Type B pancreatic cell (in vitro differentiated cells): ENCODE measurements around the gene MLF2. TPM values are rescaled to one million over a fixed set of nuclear protein-coding genes. Genes with fewer than 3 reads are reported as not detected.

Experiments used
- DNase-seq: peaks from one replicate; pipeline ENCODE4 v3.0.0; 2021; ENCODE audit warnings: mixed read lengths; ENCODE audit not compliant: unreplicated experiment; ENCODE audit errors: extremely low spot score
- H3K27ac Mint-ChIP-seq: 2 replicates; pipeline ENCODE4 v1.8.0; 2021; ENCODE audit warnings: mild to moderate bottlenecking, mixed read lengths
- H3K27me3 Mint-ChIP-seq: 2 replicates; pipeline ENCODE4 v1.8.0; 2021; ENCODE audit warnings: mixed read lengths
- H3K36me3 Mint-ChIP-seq: 2 replicates; pipeline ENCODE4 v1.8.0; 2021; ENCODE audit warnings: mixed read lengths
- H3K4me1 Mint-ChIP-seq: one replicate; pipeline ENCODE4 v1.8.0; 2021; ENCODE audit warnings: mixed read lengths; ENCODE audit not compliant: unreplicated experiment
- H3K4me3 Mint-ChIP-seq: 2 replicates; pipeline ENCODE4 v1.8.0; 2021; ENCODE audit warnings: mild to moderate bottlenecking, mixed read lengths
- H3K9me3 Mint-ChIP-seq: 2 replicates; pipeline ENCODE4 v1.8.0; 2021; ENCODE audit warnings: mixed read lengths
- CTCF ChIP-seq: fragments of 200-600 bp; sonication (generic); conservative IDR thresholded peaks from 2 replicates; pipeline ENCODE4 v1.5.0; 2021; ENCODE audit warnings: antibody characterized with exemption, mild to moderate bottlenecking
- total RNA-seq: library from RNA; stranded (reverse); gene quantifications from 2 replicates; pipeline ENCODE4 v1.2.1, GENCODE V29; 2021; ENCODE audit warnings: low replicate concordance

MLF2 gene
- total RNA-seq, 1 donor from 2014 or later, result 187 TPM

- Mint-ChIP-seq H3K4me1 (peaks cover 29% of the 10 kb centered on the region), H3K4me3 (peak overlapping the region; percentile 38), H3K27ac (peak overlapping the region; percentile 30)
These were observed 18.8 kb upstream of the MLF2 start for GRCh38 chr12:6771509-6772330.

GRCh38 chr12:6771091-6771495 lies 18.2 kb upstream of the MLF2 start:
- no peak for DNase-seq
- H3K27me3 Mint-ChIP-seq, result peaks cover 53% of the 10 kb centered on the region
- peak overlapping the region; percentile 51 for H3K27ac Mint-ChIP-seq
- H3K4me1 Mint-ChIP-seq, result peaks cover 29% of the 10 kb centered on the region
- peaks cover 21% of the 10 kb centered on the region for H3K36me3 Mint-ChIP-seq
- no peak for TF ChIP-seq CTCF
- no peaks in the 10 kb centered on the region for H3K9me3 Mint-ChIP-seq
- peak overlapping the region; percentile 40 for H3K4me3 Mint-ChIP-seq

More at GRCh38 chr12:6771509-6772330, 18.8 kb upstream of the MLF2 start:
- TF ChIP-seq CTCF, result no peak
- H3K36me3 Mint-ChIP-seq, result peaks cover 23% of the 10 kb centered on the region
- no peak for DNase-seq
- H3K9me3 Mint-ChIP-seq, result no peaks in the 10 kb centered on the region
- H3K27me3 Mint-ChIP-seq, result peaks cover 59% of the 10 kb centered on the region

DNA sequence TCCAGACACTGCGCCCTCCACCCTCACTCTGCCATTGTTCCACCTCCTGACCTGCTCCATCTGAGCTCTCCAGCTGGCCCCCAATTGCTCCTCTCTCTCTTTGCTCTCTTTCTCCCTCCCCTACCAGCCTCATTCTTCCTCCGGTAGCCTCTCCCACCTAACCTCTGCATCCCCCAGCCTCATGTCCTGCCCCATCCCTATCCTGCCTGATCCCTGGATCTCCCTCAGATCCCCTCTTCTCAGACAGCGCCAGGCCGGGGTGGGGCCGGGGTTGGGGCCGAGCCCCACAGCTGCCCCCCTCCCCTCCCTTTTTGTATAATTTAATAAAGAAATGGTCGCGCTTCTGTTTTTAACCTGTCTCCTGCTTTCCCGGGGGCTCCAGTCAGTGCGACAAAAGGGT lies 17.7 kb upstream of the MLF2 start:
- H3K27ac Mint-ChIP-seq, result no peak overlapping the region
- H3K4me3 Mint-ChIP-seq, result no peak overlapping the region
- no peak for DNase-seq
- H3K9me3 Mint-ChIP-seq, result no peaks in the 10 kb centered on the region
- H3K36me3 Mint-ChIP-seq, result peaks cover 19% of the 10 kb centered on the region
- peaks cover 48% of the 10 kb centered on the region for H3K27me3 Mint-ChIP-seq
- no peak for TF ChIP-seq CTCF
- peaks cover 30% of the 10 kb centered on the region for H3K4me1 Mint-ChIP-seq

GRCh38 chr12:6770094-6770493 lies 17.2 kb upstream of the MLF2 start:
- Mint-ChIP-seq H3K27ac (no peak overlapping the region), H3K4me1 (peaks cover 35% of the 10 kb centered on the region), H3K27me3 (peaks cover 48% of the 10 kb centered on the region), H3K36me3 (peaks cover 19% of the 10 kb centered on the region), H3K9me3 (no peaks in the 10 kb centered on the region), H3K4me3 (no peak overlapping the region)
- no peak for TF ChIP-seq CTCF
- no peak for DNase-seq

- DNase-seq, result no peak
- Mint-ChIP-seq H3K36me3 (peaks cover 14% of the 10 kb centered on the region), H3K9me3 (no peaks in the 10 kb centered on the region), H3K4me3 (no peak overlapping the region), H3K27ac (no peak overlapping the region), H3K4me1 (peaks cover 38% of the 10 kb centered on the region), H3K27me3 (peaks cover 46% of the 10 kb centered on the region)
- no peak for TF ChIP-seq CTCF
These were observed 16.7 kb upstream of the MLF2 start for GRCh38 chr12:6769666-6770065.
